ENCODE results near the gene PPIL1.

The PPIL1 gene

DNA sequence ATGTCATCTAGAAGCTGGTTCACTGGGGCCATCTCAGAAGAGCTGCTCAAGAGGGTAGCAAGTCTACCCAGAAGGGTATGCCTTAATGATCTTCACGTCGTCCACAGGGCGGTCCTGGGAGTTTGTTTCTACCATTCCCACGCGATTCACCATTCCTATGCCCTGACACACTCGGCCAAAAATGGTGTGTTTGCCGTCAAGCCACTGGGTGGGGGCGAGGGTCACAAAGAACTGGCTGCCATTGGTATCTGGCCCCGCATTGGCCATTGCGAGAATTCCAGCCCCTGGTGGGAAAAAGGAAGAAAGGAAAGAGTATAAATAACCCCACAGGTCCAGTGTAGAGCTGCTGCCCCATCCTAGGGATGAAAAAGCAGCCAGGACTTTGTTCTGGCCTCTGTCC, 18.9 kb downstream of the PPIL1 start:
- no peak for DNase-seq (ENCODE audit: low read depth in 2 of 2)

DNA sequence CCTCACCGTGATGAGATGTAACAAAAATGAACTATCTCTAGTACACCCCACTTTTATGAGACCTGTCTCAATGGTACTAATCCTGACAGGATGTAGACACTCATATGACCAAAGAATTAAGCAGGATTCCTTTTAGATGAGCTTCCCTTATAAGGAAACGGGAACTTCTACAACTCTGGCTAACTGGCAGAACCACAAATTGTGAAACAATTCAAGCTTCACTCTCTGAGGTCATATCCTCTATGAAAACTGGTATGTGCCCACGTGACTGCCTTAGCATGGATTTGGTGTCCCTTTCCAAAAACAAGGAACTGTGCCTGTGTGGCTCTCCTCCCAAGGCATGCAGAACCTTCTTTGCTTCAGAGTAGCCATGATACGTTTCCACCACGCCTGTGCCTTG, 21.3 kb downstream of the PPIL1 start:
- DNase-seq (ENCODE audit: low read depth in 2 of 2) = peak; percentile 54 to 58

DNA sequence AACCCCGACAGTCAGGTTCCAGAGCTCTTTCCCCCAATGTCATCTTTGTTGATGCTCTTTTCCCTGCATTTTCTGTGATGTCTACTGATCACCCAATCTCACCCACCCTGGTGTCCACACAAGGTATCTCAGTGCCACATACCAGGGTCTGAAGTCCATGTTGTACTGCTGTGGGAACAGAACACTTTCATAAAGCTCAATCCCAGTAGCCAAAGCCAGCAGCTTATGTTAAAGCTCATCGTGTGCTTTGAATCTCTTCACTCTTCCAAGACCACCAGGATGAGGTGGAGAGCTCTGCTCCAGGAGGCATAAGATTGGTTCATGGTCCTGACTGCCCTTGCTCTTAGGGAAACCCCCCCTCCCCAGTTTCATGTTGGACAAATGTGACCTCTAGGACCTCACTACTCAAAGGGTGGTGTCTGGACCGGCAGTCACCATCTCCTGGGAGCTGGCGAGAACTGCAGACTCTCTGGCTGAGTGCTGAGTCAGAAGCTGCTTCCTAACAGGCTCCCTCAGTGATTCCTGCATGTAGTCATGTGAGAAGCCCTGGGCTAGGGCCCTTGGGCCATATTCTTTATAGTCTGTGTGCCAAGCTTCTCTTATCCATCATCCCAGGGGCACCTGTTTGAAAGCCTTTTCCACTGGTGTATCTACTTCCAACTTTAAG, 22.0 kb downstream of the PPIL1 start:
- no peak for DNase-seq (ENCODE audit: low read depth in 2 of 2)

DNA sequence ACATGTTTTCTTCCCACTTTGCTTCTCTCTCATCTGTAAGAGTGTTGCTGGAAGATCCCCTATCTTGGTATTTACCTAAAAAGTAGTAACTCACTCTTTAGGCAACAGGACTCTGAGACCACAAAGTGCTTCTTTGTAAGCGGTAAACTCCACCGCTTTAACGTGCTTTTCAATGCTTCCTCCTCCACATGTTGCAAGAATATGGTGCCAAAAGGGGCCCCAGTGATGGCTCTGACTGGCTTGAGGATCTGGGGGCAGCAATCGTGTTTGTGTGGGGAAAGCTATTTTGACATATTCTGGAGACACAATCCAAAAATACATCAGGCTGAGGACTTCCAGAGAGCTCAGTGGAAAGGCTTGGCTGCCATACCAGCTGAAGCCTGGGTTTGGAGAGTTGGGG, 23.0 kb downstream of the PPIL1 start:
- no peak for DNase-seq (ENCODE audit: low read depth in 2 of 2)

DNA sequence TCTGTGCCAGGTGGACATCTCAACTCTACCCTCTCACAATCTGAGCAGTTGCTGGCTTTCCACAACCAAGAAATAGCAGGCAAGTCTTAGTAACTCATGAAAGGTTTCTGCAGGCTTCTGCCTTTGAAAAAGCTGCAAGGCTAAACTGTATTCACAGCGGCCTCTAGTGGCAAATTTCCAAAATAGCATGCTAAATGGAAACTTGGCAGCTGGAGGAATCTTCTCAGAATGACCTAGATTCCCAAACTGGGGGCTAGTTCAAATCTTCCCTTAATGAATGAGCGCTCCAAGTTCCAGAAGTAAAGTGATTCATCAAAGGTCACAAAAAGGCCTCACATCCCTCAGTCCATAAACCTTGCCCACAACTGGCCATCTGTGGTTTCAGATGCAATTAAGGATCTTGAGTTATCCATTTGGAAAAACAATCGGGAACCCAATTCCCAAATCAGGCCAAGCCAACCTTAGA, 23.4 kb downstream of the PPIL1 start:
- peak; percentile 35 to 43 for DNase-seq (ENCODE audit: low read depth in 2 of 2)

DNA sequence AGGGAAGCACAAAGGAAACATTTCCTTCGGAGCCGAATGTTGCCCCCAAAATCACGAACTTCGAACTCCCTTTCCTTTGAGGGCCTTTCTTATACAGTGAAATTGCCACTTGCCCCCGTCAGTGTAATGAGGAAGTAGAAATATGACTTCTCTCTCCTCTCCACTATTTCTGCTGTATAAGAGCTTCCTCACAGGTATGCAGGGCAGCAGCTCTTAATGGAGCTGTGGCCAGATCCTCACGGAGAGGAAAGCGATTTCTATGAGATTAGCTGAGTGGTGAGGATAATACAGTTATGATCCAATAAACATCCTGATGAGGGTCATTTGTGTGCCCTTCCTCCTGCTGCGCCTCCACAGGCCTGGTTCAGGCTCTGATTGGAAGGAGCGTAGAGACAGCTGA, 24.6 kb downstream of the PPIL1 start:
- no peak for DNase-seq (ENCODE audit: low read depth in 2 of 2)

DNA sequence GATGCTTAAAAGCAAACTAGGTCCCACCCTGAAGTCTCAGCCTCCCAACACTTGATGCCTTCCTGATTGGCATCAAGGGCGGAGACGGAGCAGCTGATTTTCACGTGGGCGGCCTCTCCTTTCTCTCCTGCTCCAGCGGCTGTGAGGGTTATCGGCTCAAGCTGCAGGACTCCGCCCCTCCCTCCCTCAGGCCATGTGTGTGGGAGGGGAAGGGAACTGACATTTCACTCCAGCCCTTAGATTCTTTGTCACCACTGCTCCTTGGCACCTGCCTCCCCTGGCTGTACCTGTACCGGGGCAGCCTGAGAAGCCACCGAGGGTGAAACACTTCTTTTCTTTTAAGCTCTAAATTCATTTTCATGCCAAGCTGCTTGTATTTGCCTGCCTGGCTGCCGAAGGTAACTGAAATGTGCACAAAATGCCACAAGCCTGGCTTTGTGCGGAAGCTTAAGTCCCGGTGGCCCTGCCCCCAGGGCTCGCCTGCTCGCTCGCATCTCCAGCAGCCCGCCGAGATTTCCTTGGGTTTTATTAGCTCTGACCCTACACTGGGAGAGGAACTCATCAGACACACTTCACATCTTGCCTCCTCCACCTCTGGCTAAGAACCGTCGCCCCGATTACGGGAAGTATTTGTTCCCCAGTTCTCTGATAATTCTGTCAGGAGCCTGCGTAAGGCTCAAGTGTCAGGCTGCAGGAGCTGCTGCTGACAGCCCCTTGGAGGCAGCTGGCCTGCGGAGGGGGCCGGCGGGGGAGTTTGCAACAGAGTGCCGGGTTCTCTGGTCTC, 25.8 kb downstream of the PPIL1 start:
- no peak for DNase-seq (ENCODE audit: low read depth in 2 of 2)

DNA sequence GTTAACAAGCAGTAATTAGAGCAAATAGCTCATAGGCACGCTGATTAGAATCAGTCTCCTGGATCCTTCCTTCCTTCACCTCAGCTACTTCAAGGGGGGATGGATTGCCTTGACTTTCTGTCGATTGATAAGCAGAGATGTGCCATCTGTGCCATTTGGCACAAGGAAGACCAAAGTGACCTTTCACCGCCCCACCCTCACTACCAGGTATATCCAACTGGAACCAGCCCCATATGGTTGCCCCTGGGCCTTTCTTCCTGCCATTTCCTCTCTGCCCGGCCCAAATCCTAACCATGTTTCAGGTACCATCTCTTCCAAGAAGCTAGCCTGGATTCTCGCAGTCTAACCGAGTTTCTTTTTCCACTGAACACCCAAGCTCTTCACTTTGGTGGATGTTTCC, 26.6 kb downstream of the PPIL1 start:
- no peak for DNase-seq (ENCODE audit: low read depth in 2 of 2)

DNA sequence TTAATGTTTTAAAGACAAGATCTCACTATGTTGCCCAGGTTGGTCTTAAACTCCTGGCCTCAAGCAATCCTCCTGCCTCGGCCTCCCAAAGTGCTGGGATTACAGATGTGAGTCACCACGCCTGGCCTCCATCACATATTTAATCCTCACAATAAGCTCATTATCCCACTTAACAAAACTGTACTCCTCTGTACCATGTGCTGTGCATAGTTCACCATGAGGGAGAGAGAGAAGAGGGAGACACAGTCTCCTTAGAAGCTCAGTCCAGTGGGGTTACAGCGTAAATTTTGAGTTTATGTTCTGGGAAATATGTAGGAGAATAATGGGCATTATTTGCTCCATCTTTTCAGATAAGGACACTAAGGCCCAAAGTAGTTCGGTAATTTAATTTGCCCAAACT, 27.5 kb downstream of the PPIL1 start:
- DNase-seq (ENCODE audit: low read depth in 2 of 2) = no peak

DNA sequence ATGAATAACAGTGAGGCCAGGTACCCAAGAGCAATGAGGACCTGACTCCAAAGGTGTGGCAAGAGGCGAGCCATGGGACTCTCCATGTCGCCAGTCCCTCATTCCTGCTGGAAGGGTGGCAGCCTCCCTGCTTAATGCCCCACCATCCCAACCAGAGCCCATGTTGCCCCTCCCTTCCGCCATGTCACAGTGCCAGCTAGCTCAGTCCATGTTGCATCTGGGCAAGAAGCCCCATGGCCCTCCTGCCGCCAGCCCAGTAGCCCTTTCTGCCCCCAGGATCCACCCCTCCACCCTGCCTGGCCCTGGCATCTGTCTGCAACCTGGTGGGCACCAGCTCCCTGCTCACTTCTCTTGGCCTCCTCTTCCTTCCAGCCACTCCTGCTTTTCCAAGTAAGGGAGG, 29.4 kb downstream of the PPIL1 start:
- DNase-seq (ENCODE audit: low read depth in 2 of 2) = no peak

DNA sequence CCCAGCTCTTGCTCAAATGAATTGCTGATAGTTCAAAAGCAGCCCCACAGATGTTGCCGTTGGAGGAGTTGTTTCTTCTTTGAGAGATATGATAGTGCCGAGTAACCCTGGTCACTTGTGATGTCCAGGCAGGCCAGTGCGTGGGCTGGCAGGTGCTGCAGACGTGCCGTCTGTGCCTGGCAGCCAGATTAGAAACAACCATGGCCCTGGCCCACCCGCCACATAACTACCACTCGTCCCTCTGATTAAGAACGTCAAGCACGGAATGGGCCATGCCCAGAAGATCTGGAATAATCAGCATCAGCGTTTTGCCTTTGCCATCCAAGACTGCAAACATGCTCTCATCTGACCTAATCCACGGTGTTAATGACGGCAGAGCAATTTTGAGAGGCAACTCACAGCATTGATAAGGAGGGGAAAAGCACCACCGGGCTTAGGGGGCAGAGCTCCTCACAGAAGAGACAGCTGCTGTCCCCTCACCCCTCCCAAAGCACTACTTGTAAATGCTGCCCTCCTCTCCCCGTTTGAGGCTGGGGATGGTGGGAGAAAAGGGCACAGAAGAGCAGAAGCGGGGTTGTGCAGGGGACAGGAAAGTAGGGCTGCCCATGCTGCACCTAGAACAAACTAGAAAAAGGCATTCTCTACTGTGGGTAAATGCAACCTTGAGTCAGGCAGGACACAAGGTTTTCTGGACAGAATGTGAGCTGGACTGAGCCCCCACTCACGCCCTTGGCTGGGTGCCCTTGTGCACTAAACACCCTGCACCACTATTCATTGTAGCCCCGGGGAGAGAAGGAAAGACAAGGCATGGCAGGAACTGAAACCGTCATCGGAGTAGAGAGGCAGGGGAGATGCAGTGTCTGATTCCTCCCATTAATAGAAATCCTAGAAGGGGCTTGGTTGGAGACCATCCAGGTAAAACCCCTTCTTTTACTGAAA, 30.1 kb downstream of the PPIL1 start:
- DNase-seq (ENCODE audit: low read depth in 2 of 2) = no peak

DNA sequence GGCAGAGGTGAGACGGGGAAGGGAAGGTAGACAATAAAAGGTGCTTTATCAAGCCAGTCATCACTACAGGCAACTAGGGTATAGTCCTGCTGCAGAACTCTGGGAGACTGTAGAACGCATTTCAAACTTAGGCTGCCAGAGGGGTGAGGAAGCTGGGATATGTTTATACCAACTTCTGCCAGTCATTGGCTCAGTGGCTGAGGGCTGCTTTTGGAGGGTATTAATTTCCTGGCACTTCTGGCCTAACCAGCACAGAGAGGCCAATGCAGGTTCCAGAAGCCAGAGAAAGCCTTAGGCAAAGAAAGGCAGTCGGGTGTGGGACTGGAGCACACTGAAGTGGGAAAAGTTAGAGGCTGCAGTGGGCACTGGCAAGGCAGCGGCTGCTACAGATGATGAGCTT, 31.4 kb downstream of the PPIL1 start:
- no peak for DNase-seq (ENCODE audit: low read depth in 2 of 2)

DNA sequence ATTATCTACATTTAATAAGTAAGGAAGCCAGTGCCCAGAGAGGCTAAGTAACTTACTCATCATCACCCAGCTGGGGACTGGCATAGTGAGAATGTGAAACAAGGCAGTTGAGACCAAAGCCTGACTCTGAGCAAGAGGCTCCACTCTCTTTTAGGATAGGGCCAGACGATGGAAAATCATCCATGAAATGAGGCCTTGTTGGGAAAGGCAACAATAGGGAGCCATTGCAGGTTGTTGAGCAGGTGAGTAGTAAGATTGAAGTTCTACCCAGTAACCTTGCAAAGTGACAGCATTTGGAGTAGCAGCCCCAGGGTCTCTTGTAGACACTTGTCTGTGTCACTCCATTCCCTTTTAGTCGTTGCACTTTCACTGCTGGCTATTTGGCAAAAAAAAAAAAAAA, 32.8 kb downstream of the PPIL1 start:
- no peak for DNase-seq (ENCODE audit: low read depth in 2 of 2)

DNA sequence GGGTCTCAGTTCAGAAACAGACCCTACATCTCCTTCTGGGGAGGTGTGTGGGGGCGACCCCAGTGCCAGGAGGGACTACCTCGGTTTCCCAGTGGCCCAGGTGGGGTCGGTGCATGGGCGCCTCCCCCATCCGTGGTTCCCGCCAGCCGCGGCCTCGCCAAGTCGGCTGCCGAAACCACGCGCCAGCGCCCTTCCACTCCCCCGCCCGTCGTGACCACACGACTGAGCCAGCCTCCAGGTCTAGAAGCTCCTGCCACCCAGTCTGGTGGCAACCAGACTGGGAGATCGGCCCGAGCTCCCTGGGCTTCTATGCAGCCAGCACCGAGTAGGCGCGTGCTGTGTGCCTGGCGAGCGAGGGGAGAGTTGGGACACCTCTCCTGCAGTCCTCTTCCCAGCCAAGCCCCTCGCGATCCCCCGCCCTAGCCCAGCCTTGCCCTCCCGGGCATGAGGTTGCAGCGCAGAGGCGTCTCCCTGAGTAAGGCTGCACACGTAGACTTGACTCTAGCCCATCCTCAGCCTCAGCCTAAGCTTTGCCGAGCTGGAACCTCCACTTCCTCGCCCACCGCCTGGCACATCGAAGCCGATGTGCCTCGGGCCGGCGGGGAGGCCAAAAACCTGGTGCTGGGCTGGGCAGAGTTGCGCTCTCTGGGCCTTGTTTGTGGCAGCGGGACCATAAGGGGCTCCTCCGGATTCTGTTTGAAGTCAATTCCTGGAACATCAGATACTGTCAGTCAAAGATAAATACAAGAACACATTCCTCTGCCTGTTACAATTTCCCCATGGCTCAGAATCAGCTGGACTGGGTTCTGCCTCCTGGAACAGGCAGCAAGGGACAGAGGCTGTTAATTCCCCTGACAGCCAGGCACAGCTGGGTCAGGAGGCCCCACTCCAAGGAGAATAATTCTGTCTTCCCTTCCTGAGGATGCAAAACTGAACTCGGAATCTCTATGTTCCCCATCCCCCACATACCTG, 33.9 kb downstream of the PPIL1 start:
- DNase-seq (ENCODE audit: low read depth in 2 of 2) = no peak

DNA sequence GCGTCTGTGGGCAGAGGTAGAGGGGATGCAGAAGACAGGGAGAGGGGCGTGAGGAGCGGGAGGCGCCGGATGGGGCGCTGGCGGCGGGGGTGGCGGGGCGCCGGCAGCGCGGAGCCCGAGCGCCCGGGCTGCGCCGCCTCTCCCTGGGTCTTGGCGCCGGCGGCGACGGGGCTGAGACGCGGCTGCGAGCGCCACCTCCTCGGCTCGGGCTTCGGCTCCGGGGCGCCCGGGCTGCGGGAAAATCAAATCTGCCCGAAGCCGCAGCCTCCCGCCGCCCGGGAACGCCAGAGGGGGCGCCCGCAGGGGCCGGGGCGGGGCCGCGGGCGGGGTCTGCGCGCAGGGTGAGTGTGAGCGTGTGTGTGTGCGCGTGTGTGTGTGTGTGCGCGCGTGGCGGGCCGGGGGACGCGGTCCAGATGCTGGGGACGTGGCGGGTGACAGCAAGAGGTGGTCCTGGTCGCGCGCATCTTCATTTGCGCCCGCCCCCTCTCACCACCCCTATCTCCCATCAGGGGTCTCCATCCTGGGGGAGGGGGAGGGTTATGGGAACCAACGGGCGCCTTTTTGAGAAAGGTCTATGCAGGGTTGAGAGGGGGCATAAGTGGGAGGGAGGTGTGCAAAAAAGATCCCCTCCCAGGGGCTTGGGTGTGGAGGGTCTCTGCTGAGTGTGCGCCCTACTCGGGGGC, 34.7 kb downstream of the PPIL1 start:
- DNase-seq (ENCODE audit: low read depth in 2 of 2) = no peak

DNA sequence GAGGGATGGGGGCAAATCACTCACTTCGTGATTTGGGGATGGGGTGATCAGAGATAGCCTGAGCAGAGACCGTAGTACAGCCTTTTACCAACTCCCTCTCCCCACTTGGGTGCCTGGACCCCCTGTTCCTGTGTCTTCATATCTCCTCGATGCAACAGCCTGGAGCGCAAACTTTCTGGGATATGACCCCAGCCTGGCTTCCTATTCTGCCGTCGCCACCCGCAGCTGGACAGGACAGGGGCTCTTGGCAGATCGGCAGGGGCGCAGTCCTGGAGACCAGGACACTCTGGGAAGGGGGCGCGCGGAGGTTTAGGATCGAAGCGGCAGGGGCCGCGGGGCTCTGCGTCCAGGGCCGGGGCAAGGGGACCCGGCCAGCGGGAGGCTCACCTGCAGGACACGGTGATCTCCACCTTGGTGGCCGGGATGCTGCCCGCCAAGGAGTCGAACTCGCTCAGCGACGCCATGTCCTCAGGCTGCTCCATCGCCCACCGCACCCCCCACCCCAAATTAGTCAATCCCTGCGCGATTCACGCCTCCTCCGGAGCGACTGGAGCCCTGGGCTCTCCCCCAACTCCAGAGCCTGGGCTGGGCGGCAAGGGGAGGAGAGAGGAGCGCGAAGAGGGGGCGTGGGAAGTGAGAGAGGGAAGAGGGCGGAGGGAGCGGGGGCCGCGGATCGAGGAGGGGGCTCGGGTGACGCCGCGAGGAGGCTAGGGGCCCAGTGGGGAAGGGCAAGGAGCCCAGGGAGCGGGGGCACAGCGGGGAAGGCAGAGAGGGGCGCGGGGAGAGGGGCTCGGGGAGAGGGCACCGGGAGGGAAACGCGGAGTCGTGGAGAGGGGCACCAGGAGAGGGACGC, 35.5 kb downstream of the PPIL1 start, which contains the start of gene CPNE5:
TSS of gene CPNE5 (minus strand) at position 549 of the 853 bp plus-strand sequence. CDS start at position 482, 67 bp downstream.
- no peak for DNase-seq (ENCODE audit: low read depth in 2 of 2)

DNA sequence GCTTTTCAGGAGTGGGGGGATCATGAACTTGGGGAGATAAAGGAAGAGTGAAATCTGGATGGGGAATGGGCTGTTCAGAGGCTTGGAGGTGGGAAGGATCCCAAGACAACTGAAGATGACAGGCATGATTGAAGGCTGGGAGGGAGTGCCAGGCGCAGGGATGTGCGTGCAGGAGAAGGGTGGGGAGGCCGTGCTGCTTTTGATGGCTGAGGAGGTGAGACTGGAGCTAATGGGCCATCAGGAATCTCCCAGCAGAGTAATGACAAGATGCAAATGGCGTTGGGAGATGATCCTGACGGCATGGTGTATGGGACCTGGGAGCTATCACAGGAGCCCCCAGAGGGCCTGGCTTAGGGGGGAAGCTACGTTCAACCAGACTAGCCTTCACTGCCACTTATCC, 36.9 kb downstream of the PPIL1 start:
- no peak for DNase-seq (ENCODE audit: low read depth in 2 of 2)

DNA sequence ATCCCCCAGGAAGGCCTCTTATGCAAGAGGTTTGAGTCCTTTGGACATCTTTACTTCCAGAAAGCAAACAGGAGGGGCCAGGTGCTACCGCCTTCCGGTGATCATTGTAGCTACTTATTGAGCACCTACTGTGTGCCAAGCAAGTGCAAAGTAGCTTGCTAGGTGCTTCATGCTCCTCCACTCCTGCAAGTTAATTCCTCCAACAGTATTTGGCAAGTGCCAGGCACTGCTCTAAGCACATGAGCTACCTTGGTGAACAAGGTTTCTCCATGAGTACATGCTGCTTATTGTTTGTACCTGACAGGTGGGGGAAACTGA, 37.6 kb downstream of the PPIL1 start:
- DNase-seq (ENCODE audit: low read depth in 2 of 2) = no peak

All from fibroblast of skin of left biceps (primary cell).